Liver (tissue), 9 donors: ENCODE results near the gene APBA1. TPM values are rescaled to one million over a fixed set of nuclear protein-coding genes. Genes with fewer than 3 reads are reported as not detected.

Experiments used
- DNase-seq: peaks from one replicate; pipeline ENCODE4 v3.0.0-alpha.2; 2017; ENCODE audit warnings: low spot score
- H3K27ac ChIP-seq, 2 donors: one replicate each; pipeline ENCODE4 v1.7.0; 2013; ENCODE audit warnings: inconsistent platforms in 2 of 2, low read length in 2 of 2, control low read depth in 1 of 2, low read depth in 1 of 2, mild to moderate bottlenecking in 1 of 2
- H3K27me3 ChIP-seq, 4 donors: one replicate each; pipeline versions ENCODE4 v1.6.1 to v1.7.0; 2013; ENCODE audit warnings: low read length in 3 of 4, inconsistent platforms in 1 of 4, mild to moderate bottlenecking in 1 of 4, moderate library complexity in 1 of 4; ENCODE audit not compliant: control insufficient read depth in 4 of 4, insufficient read depth in 4 of 4
- H3K36me3 ChIP-seq, 4 donors: one replicate each; pipeline versions ENCODE4 v1.6.1 to v1.7.0; 2013; ENCODE audit warnings: low read length in 3 of 4, mild to moderate bottlenecking in 3 of 4, low read depth in 1 of 4, moderate library complexity in 1 of 4; ENCODE audit not compliant: control insufficient read depth in 4 of 4, insufficient read depth in 3 of 4
- H3K4me1 ChIP-seq, 4 donors: one replicate each; pipeline versions ENCODE4 v1.6.1 to v1.7.0; 2013; ENCODE audit warnings: low read length in 3 of 4, mild to moderate bottlenecking in 3 of 4, moderate library complexity in 1 of 4; ENCODE audit not compliant: control insufficient read depth in 4 of 4, insufficient read depth in 4 of 4
- H3K4me3 ChIP-seq, 3 donors: one replicate each; pipeline versions ENCODE4 v1.6.1 to v1.7.0; 2013; ENCODE audit warnings: low read length in 3 of 3, control low read depth in 1 of 3, low read depth in 1 of 3, mild to moderate bottlenecking in 1 of 3
- H3K9ac ChIP-seq, 2 donors: one replicate each; pipeline ENCODE4 v1.7.0; 2013; ENCODE audit warnings: low read length in 2 of 2, mild to moderate bottlenecking in 2 of 2, moderate library complexity in 2 of 2, control low read depth in 1 of 2, low read depth in 1 of 2
- H3K9me3 ChIP-seq, 4 donors: one replicate each; pipeline versions ENCODE4 v1.6.1 to v1.7.0; 2013; ENCODE audit warnings: low read length in 3 of 4; ENCODE audit not compliant: control insufficient read depth in 4 of 4
- CTCF ChIP-seq: fragments of 150-350 bp; IDR thresholded peaks from 2 replicates; pipeline ENCODE4 v1.5.1; 2017; ENCODE audit warnings: improper control_type of control experiment, low read depth, low read length; ENCODE audit not compliant: missing input control
- EGR1 ChIP-seq, 2 donors: IDR thresholded peaks; 2 replicates each; pipeline ENCODE4 v1.6.1; 2016 to 2018; ENCODE audit warnings: antibody characterized with exemption in 2 of 2, low read depth in 2 of 2
- FOXA1 ChIP-seq: IDR thresholded peaks from 2 replicates; pipeline ENCODE4 v1.6.1; 2016; ENCODE audit warnings: antibody characterized with exemption
- FOXA2 ChIP-seq: IDR thresholded peaks from 2 replicates; pipeline ENCODE4 v1.6.1; 2016; ENCODE audit warnings: antibody characterized with exemption
- GABPA ChIP-seq, 2 donors: IDR thresholded peaks in 1 of 2; conservative IDR thresholded peaks in 1 of 2; 2 replicates each; pipeline ENCODE4 v1.6.1; 2016; ENCODE audit warnings: antibody characterized with exemption in 2 of 2, mild to moderate bottlenecking in 1 of 2, moderate library complexity in 1 of 2
- HNF4A ChIP-seq, 2 donors: conservative IDR thresholded peaks; 2 replicates each; pipeline ENCODE4 v1.6.1; 2016; ENCODE audit warnings: antibody characterized with exemption in 2 of 2, mild to moderate bottlenecking in 2 of 2
- HNF4G ChIP-seq: IDR thresholded peaks from 2 replicates; pipeline ENCODE4 v1.6.1; 2016; ENCODE audit warnings: antibody characterized with exemption
- JUND ChIP-seq, 2 donors: IDR thresholded peaks; 2 replicates each; pipeline ENCODE4 v1.6.1; 2016; ENCODE audit warnings: antibody characterized with exemption in 2 of 2
- NR2F2 ChIP-seq: IDR thresholded peaks from 2 replicates; pipeline ENCODE4 v1.6.1; 2016; ENCODE audit warnings: antibody characterized with exemption
- REST ChIP-seq: IDR thresholded peaks from 2 replicates; pipeline ENCODE4 v1.6.1; 2016; ENCODE audit warnings: antibody characterized with exemption, mild to moderate bottlenecking
- RXRA ChIP-seq, 2 donors: IDR thresholded peaks; 2 replicates each; pipeline ENCODE4 v1.6.1; 2017 to 2018; ENCODE audit warnings: antibody characterized with exemption in 2 of 2, mild to moderate bottlenecking in 1 of 2
- SP1 ChIP-seq: IDR thresholded peaks from 2 replicates; pipeline ENCODE4 v1.6.1; 2018; ENCODE audit warnings: antibody characterized with exemption, mild to moderate bottlenecking
- TAF1 ChIP-seq: conservative IDR thresholded peaks from 2 replicates; pipeline ENCODE4 v1.6.1; 2016; ENCODE audit warnings: antibody characterized with exemption, mild to moderate bottlenecking
- YY1 ChIP-seq: IDR thresholded peaks from 2 replicates; pipeline ENCODE4 v1.6.1; 2016; ENCODE audit warnings: antibody characterized with exemption, mild to moderate bottlenecking
- WGBS: extraction: QIAGEN DNeasy Blood & Tissue Kit; methylation state at CpG from one replicate; pipeline ENCODE4 v1.1.7; 2013; 5-methylcytosine and 5-hydroxymethylcytosine counted together
- polyA plus RNA-seq, 2 donors: library from polyadenylated mRNA; stranded (reverse) in 1 of 2; unstranded in 1 of 2; fragments of 200-250 nt in 1 of 2; fragments of >200 nt in 1 of 2; fragmentation: Nextera tagmentation in 1 of 2; extraction: Ambion mirVana in 1 of 2; gene quantifications; one replicate each; pipeline versions ENCODE4 v1.2.1 to v1.2.3, GENCODE V29; 2013 to 2015
- total RNA-seq, 2 donors: library from RNA; depleted of rRNA; stranded (reverse); fragments of >200 nt; gene quantifications; one replicate each; pipeline ENCODE4 v1.2.3, GENCODE V29; 2014
- TF ChIP-seq, protein P1 (sequence below): IDR thresholded peaks from 2 replicates; pipeline ENCODE4 v1.6.1; 2016; ENCODE audit warnings: antibody characterized with exemption
- TF ChIP-seq, protein P2 (sequence below): IDR thresholded peaks from 2 replicates; pipeline ENCODE4 v1.6.1; 2016; ENCODE audit warnings: antibody characterized with exemption
- TF ChIP-seq, protein P3 (sequence below): IDR thresholded peaks from 2 replicates; pipeline ENCODE4 v1.6.1; 2016; ENCODE audit warnings: antibody characterized with exemption
- donor health status: healthy.
- donor health status: healthy.
- donor health status: healthy.
- donor health status: healthy.
- donor health status: healthy.

Gene APBA1
- total and polyA plus RNA-seq, 4 donors = 2.8 to 19.0 (median 6.1) TPM

DNA sequence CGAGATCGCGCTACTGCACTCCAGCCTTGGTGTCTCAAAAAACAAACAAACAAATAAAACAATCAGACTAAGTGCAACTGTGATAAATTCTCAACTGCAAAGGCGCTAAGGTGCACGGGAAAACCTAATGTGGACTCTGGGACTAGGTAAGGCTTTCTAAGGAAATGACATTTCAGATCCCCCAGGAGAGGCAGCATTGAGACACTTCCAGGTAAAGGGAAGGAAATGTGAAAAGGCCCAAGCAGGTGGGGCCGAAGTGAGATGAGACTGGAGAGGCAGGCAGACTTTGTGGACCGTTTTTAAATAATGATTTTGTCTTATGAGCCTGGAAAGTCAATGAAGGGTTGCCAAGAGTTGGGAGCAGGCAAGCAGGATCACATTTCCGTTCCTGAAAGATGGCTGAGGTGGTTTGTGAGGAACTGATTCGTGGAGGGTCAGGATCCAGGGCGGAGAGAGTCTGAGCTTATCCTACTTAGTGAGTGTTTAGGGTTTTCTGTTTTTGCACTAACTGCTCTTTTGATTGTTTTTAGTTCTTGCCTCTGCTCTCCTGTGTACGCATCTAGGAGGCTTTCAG is 2.0 kb upstream of the APBA1 start:
- DNase-seq = no peak
- 85% methylated on average over 11 of the region's 11 CpGs for WGBS
- no peaks in the 10 kb centered on the region for H3K9me3 ChIP-seq
- no peak overlapping the region for H3K27ac ChIP-seq
- H3K4me1 ChIP-seq = peaks cover 0 to 22% (median 6%) of the 10 kb centered on the region in 4 donors
- H3K9ac ChIP-seq = no peak overlapping the region
- no peaks in the 10 kb centered on the region for H3K27me3 ChIP-seq
- H3K4me3 ChIP-seq = no peak overlapping the region
- TF ChIP-seq RXRA (IDR thresholded peaks at IDR 0.05) (no peak), YY1 (no peak), FOXA2 (no peak), FOXA1 (no peak), HNF4A (conservative IDR thresholded peaks at IDR 0.05) (no peak), SP1 (no peak), TAF1 (no peak), EGR1 (IDR thresholded peaks at IDR 0.05; ENCODE audit: low read depth in 2 of 2) (no peak), JUND (IDR thresholded peaks at IDR 0.05) (no peak), CTCF (no peak), REST (no peak), HNF4G (no peak), NR2F2 (no peak), GABPA (IDR thresholded peaks at IDR 0.05 in 1 of 2, conservative IDR thresholded peaks at IDR 0.05 in 1 of 2) (no peak)
- TF ChIP-seq, protein P1, sequence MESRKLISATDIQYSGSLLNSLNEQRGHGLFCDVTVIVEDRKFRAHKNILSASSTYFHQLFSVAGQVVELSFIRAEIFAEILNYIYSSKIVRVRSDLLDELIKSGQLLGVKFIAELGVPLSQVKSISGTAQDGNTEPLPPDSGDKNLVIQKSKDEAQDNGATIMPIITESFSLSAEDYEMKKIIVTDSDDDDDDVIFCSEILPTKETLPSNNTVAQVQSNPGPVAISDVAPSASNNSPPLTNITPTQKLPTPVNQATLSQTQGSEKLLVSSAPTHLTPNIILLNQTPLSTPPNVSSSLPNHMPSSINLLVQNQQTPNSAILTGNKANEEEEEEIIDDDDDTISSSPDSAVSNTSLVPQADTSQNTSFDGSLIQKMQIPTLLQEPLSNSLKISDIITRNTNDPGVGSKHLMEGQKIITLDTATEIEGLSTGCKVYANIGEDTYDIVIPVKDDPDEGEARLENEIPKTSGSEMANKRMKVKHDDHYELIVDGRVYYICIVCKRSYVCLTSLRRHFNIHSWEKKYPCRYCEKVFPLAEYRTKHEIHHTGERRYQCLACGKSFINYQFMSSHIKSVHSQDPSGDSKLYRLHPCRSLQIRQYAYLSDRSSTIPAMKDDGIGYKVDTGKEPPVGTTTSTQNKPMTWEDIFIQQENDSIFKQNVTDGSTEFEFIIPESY = no peak
- TF ChIP-seq, protein P2, sequence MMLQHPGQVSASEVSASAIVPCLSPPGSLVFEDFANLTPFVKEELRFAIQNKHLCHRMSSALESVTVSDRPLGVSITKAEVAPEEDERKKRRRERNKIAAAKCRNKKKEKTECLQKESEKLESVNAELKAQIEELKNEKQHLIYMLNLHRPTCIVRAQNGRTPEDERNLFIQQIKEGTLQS = no peak
- TF ChIP-seq, protein P3, sequence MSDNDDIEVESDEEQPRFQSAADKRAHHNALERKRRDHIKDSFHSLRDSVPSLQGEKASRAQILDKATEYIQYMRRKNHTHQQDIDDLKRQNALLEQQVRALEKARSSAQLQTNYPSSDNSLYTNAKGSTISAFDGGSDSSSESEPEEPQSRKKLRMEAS = no peak
- no peaks in the 10 kb centered on the region for H3K36me3 ChIP-seq
